Superior temporal gyrus (tissue), 1 donor: ENCODE data around the gene ZSWIM8.

ENCODE experiments used
- DNase-seq: peaks from one replicate; pipeline ENCODE4 v3.0.0-alpha.2; 2016; ENCODE audit errors: extremely low spot score

Gene ZSWIM8

GRCh38 chr10:73841526-73842285 is 56.3 kb downstream of the ZSWIM8 start:
- DNase-seq, result no peak

GRCh38 chr10:73842349-73842748 is 56.9 kb downstream of the ZSWIM8 start:
- no peak for DNase-seq

GRCh38 chr10:73843261-73843660 is 57.9 kb downstream of the ZSWIM8 start:
- DNase-seq, result no peak

DNA sequence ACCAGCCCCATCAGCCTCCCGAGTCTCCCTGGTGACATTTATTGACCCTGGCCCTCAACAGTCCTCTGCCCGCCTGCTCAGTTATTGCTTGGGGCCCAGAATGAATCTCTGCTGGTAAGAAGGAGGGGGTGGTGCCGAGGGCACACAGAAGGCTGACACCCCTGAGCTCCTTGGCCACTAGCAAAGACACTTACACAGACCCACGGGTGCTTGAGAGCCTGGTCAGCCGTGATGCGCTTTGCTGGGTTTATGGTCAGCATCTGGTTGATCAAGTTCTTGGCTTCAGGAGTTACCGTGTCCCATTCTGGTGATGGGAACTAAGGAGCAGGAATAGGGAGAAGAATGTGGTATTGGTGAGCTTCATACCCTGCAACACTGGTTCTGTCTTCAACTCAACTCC is 61.6 kb downstream of the ZSWIM8 start:
- DNase-seq, result no peak

- DNase-seq, result peak; percentile 90
These were observed 63.5 kb downstream of the ZSWIM8 start for GRCh38 chr10:73848821-73849489.

- no peak for DNase-seq
These were observed 64.8 kb downstream of the ZSWIM8 start for GRCh38 chr10:73850211-73850610.

- DNase-seq, result no peak
These were observed 65.6 kb downstream of the ZSWIM8 start for GRCh38 chr10:73850863-73851461.
